ENCODE results near the gene EOLA2. TPM values are rescaled to one million over a fixed set of nuclear protein-coding genes. Genes with fewer than 3 reads are reported as not detected.
"Not testable (repeated sequence)": the region's sequence is repeated elsewhere in the genome, so short reads cannot be mapped to it uniquely, and the experiment has no call there.

The EOLA2 gene
- total RNA-seq, 2 experiments from 2014 or later, result 21.5 to 37.1 TPM

- TF ChIP-seq CTCF (conservative IDR thresholded peaks at IDR 0.05; ENCODE audit: low read length), result no peak
- no peak for TF ChIP-seq EZH2phosphoT487 (IDR thresholded peaks at IDR 0.05; ENCODE audit: borderline replicate concordance, low read depth, low read length)
- Histone ChIP-seq H3K4me3 (ENCODE audit: low read depth, low read length, poor library complexity, severe bottlenecking) (no peak overlapping the region), H3K9me2 (ENCODE audit: insufficient read depth, low read length) (no peaks in the 10 kb centered on the region), H4K20me1 (ENCODE audit: insufficient read depth, low read length) (no peaks in the 10 kb centered on the region), H2AFZ (ENCODE audit: low read length) (no peak overlapping the region), H3K27ac (ENCODE audit: low read depth, low read length, poor library complexity, severe bottlenecking) (no peak overlapping the region), H3K9me3 (ENCODE audit: low read length) (no peaks in the 10 kb centered on the region), H3K4me2 (ENCODE audit: low read length) (no peak overlapping the region), H3K79me2 (ENCODE audit: insufficient read depth, low read depth, low read length) (no peaks in the 10 kb centered on the region), H3K36me3 (ENCODE audit: insufficient read depth, low read length) (no peaks in the 10 kb centered on the region), H3K4me1 (ENCODE audit: insufficient read depth, low read length, poor library complexity, severe bottlenecking) (no peaks in the 10 kb centered on the region)
- POLR2A ChIA-PET, result interaction anchor here (0.6 kb wide), 1 partner anchor 1125 kb away, joined by 3 read pairs; no protein-coding TSS in a partner anchor
- CTCF ChIA-PET (ENCODE audit: unreplicated experiment), result no interaction called here
- no TSS peak for BruUV-seq (replicated peaks)
- intact Hi-C loops (cut with micrococcal nuclease; ENCODE audit: unreplicated experiment), result no loop called here
- no peak for DNase-seq (ENCODE audit: low spot score)
These were observed 34.2 kb downstream of the EOLA2 start for GRCh38 chrX:149903889-149904748.

GRCh38 chrX:149898554-149898953 is 39.7 kb downstream of the EOLA2 start:
- Histone ChIP-seq H3K9me2 (ENCODE audit: insufficient read depth, low read length) (no peaks in the 10 kb centered on the region), H3K27ac (ENCODE audit: low read depth, low read length, poor library complexity, severe bottlenecking) (no peak overlapping the region), H3K9me3 (ENCODE audit: low read length) (no peaks in the 10 kb centered on the region), H3K79me2 (ENCODE audit: insufficient read depth, low read depth, low read length) (no peaks in the 10 kb centered on the region), H4K20me1 (ENCODE audit: insufficient read depth, low read length) (no peaks in the 10 kb centered on the region), H3K4me2 (ENCODE audit: low read length) (no peak overlapping the region), H3K4me3 (ENCODE audit: low read depth, low read length, poor library complexity, severe bottlenecking) (no peak overlapping the region), H3K4me1 (ENCODE audit: insufficient read depth, low read length, poor library complexity, severe bottlenecking) (no peaks in the 10 kb centered on the region), H2AFZ (ENCODE audit: low read length) (no peak overlapping the region), H3K36me3 (ENCODE audit: insufficient read depth, low read length) (no peaks in the 10 kb centered on the region)
- ChIA-PET CTCF (ENCODE audit: unreplicated experiment) (no interaction called here), POLR2A (interaction anchor here (0.7 kb wide), 1 partner anchor 135 kb away, joined by 4 read pairs; no protein-coding TSS in a partner anchor)
- intact Hi-C loops (cut with micrococcal nuclease; ENCODE audit: unreplicated experiment), result no loop called here
- BruUV-seq (replicated peaks), result no TSS peak
- no peak for DNase-seq (ENCODE audit: low spot score)
- no peak for TF ChIP-seq EZH2phosphoT487 (IDR thresholded peaks at IDR 0.05; ENCODE audit: borderline replicate concordance, low read depth, low read length)
- no peak for TF ChIP-seq CTCF (conservative IDR thresholded peaks at IDR 0.05; ENCODE audit: low read length)

- intact Hi-C loops (cut with micrococcal nuclease; ENCODE audit: unreplicated experiment); BruUV-seq (replicated peaks); H3K4me1 ChIP-seq (ENCODE audit: insufficient read depth, low read length, poor library complexity, severe bottlenecking); H3K79me2 ChIP-seq (ENCODE audit: insufficient read depth, low read depth, low read length); H3K36me3 ChIP-seq (ENCODE audit: insufficient read depth, low read length); H3K9me3 ChIP-seq (ENCODE audit: low read length); H3K4me3 ChIP-seq (ENCODE audit: low read depth, low read length, poor library complexity, severe bottlenecking); H4K20me1 ChIP-seq (ENCODE audit: insufficient read depth, low read length); H3K27ac ChIP-seq (ENCODE audit: low read depth, low read length, poor library complexity, severe bottlenecking); H3K9me2 ChIP-seq (ENCODE audit: insufficient read depth, low read length); H3K4me2 ChIP-seq (ENCODE audit: low read length); H2AFZ ChIP-seq (ENCODE audit: low read length); POLR2A ChIA-PET; CTCF ChIA-PET (ENCODE audit: unreplicated experiment); DNase-seq (ENCODE audit: low spot score): not testable (repeated sequence)
These were observed 47.5 kb downstream of the EOLA2 start for GRCh38 chrX:149890828-149891227.

Other genes with a start within 250 kb of the EOLA2 start
- not detected in 2 replicates for gene MAGEA11, start 226.4 kb downstream of the EOLA2 start, total RNA-seq (2014; rRNA removed; shearing (Covaris generic))
- gene MAGEA11, start 226.4 kb downstream of the EOLA2 start, total RNA-seq (2022), result not detected in 2 replicates
- gene HSFX1, start 164.4 kb downstream of the EOLA2 start, total RNA-seq (2014; rRNA removed; shearing (Covaris generic)), result 0.73 TPM in 1 of 2 replicates, not detected in the other
- gene HSFX1, start 164.4 kb downstream of the EOLA2 start, total RNA-seq (2022), result 0.52 and 0.80 TPM in 2 replicates
- not detected in 2 replicates for gene MAGEA9, start 156.6 kb downstream of the EOLA2 start, total RNA-seq (2014; rRNA removed; shearing (Covaris generic))
- not detected in 2 replicates for gene MAGEA9, start 156.6 kb downstream of the EOLA2 start, total RNA-seq (2022)
- gene MAGEA8, start 57.3 kb downstream of the EOLA2 start, total RNA-seq (2014; rRNA removed; shearing (Covaris generic)), result not detected in 2 replicates
- not detected in 2 replicates for gene MAGEA8, start 57.3 kb downstream of the EOLA2 start, total RNA-seq (2022)
- not detected in 2 replicates for gene HSFX4, start 8.9 kb downstream of the EOLA2 start, total RNA-seq (2014; rRNA removed; shearing (Covaris generic))
- gene HSFX4, start 8.9 kb downstream of the EOLA2 start, total RNA-seq (2022), result not detected in 2 replicates

Data from OCI-LY7 (cell line).